Hematopoietic multipotent progenitor cell treated with erythropoietin and hydrocortisone succinate and interleukin-3 and kit ligand, for 6 days (in vitro differentiated cells): ENCODE data around the gene MED1.
"Not testable (repeated sequence)": the region's sequence is repeated elsewhere in the genome, so short reads cannot be mapped to it uniquely, and the experiment has no call there.

Experiments used
- DNase-seq: peaks from one replicate; pipeline ENCODE4 v3.0.0-alpha.2; 2015

The MED1 gene

DNA sequence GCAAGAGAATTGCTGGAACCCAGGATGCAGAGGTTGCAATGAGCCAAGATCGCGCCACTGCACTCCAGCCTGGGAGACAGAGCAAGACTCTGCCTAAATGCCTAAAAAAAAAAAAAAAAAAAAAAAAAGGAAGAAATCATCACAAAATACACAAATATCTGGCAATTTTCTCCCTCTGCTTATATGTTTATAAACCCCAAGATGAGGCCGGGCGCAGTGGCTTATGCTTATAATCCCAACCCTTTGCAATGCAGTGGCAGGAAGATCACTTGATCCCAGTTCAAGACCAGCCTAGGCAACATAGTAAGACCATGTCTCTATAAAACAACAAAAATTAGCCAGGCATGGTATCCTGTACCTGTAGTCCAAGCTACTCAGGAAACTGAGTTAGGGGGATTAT, 21.5 kb downstream of the MED1 start:
- no peak for DNase-seq

DNA sequence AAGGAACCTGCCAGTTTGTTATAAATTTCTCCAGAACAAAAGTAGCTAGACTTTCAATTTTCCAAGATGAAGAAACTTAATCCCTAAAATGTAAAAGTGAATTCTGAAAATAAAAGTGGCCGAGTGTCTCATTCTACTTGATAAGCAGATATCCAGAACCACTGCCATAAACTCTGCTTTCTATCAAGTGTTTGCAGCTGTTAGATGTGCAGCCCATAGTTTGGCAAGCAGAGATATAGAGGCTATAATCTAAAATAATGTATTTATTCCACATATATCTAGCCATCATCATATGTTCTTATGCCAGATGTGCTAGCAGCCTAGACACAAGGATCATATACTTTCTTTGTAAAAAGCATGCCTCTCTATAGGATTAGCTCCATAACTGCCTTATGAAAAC, 34.9 kb downstream of the MED1 start:
- DNase-seq: peak; percentile 78

GRCh38 chr17:39410279-39410678, 40.8 kb downstream of the MED1 start:
- DNase-seq: no peak

GRCh38 chr17:39408360-39408759, 42.7 kb downstream of the MED1 start:
- DNase-seq: no peak

- no peak for DNase-seq
These were observed 44.1 kb downstream of the MED1 start for GRCh38 chr17:39406951-39407350.

DNA sequence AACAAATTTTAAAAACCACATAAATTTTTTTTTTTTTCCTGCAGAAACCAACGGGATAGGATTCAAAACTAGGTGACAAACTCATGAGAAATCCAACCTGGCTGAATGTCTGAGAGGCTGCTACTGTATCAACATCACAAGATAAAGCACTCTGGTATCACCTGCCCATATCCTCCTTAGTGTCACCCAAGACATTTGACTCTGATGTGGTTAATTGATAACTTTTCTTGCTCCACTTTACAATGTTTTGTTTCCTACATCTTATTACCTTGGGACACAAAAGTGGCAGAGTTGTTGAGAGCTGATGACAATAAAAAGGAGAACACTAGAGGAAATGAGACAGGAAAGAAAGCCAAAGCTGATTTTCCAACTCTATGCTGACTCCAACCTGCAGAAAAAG, 45.6 kb downstream of the MED1 start:
- DNase-seq: no peak

DNA sequence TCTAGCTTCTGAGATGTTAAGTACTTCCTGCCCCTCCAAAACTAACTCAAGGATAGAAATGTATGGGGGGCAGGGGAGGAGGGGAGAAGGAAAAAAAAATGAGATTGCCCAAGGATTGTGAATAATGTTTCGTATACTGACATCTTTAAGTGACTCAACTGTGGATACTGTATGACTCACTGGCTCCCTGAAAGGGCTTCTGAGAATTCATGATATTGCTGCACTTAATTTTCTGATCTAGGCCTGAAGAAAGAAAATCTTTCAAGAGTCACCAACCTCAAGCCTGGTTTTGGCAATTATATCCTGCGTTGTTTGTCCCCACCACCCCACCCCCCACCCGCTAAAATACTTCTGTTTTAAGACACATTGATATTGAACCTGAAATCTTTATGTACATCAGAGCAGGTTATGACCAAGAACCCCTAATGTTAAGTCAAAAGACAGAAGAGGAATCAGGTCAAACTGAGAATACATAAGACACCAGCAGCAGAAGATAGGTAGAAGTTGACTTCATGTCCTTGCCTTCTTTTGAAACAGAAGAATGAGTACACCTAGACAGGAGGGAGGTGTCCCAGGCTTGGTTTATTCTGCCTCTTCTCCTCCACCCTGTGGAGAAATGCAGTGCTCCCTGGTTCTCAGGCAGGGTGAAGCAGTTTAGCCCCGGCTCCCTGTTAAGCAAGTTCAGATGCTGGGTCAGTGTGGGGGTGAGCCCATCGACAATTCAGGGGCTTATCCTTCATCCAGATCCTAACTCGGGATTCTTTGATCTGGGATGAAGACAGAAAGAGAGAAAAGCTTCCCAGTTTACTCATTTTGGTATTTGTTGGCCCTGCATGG, 46.3 kb downstream of the MED1 start:
- DNase-seq: no peak

GRCh38 chr17:39402890-39403605, 48.0 kb downstream of the MED1 start:
- no peak for DNase-seq

DNA sequence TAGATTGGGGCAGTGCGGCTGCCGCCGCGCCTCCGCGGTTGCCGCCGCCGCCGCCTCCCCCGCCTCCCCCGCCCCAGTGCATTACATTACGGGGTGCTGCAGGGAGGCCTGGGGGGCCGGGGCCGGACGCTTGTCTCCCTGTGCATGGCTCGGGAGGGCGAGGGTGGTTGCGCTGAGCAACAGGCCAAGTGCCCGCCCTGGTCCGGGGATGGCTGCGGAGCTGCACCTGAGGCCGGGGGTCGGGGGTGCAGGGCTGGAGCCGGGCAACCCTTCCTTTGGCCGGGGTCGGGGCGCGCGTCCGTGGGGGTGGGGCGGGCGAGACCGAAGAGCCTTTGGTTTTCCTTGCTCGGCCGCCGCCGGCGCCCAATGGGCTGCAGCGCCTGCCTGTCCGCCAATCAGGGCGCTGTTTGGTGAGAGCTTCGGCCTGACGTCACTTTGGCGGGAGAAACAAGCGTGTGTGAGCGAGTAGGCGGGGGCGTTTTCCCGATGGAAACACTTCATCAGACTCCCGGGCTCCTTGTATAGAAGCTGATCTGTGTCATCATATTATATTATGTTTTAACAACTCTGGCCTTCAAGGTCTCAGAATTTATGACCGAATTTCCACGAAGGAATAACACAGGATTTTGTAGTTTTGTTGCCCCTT, 48.7 kb downstream of the MED1 start:
- DNase-seq: peak; percentile 97

- DNase-seq: peak; percentile 95
These were observed 49.4 kb downstream of the MED1 start, which contains the start of gene FBXL20 for GRCh38 chr17:39401412-39402243. FBXL20 (minus strand) TSS chr17:39401626; CDS start chr17:39401402, 224 bp downstream.

DNA sequence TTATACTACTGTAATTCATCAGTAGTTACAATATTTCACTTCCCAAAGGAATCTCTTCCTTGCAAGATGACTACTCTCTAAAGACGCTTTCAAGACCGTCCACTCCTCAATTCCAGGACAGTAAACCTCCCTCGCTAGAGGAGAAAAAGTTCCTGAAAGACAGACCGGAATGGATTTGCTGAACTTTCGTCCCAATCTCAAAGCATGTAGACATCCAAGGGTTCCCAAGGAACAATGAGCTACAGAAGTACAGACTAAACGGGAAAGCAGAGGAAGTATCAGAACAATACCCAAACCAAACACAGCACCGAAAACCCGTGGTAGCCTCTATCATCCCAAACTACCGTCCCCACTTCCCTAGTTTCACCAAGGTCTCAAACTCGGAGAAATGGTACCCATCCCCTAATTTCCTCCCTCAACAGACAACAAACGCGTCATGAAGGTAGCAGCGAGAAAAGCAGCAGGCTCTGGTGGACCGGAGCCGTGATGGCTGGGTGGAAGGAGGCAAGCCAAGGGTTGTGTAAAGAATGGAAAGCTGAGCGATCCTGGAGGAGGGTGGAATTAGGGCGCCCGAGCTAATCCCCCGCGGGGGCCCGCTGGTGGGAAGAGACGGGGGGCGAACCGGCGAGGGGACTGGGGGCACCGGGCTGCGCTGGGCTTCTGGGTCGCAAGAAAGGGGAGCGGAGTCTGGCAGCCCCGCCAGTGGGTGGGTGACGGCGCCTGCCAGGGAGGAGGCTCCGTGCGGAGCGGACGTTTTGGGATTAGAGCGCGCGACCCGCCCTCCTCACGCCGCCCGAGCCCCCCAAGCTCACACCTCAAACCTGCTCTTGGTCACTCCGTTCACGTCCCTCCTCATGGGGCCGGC, 50.3 kb downstream of the MED1 start:
- peak; percentile 24 for DNase-seq

GRCh38 chr17:39399791-39400190, 51.3 kb downstream of the MED1 start:
- DNase-seq: no peak

- peak; percentile 45 for DNase-seq
These were observed 57.3 kb downstream of the MED1 start for GRCh38 chr17:39393736-39394135.

DNA sequence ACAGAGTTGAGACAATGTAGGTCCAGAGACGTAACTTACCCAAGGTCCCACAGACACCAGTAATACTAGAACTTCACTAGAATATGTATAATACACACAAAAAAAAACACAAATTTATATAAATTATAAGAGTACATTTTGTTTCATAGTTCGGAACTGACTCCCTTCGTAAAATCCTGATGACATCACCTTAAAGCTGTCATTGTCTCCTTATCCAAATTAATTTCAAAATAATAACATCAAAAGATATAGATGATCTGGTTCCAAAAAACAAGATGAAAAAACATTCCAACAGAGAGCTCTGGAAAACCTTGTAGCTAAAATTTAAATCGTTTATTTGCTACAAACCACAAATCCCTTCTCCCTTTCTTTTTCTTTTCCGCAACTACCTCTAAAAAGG, 59.6 kb downstream of the MED1 start:
- no peak for DNase-seq

GRCh38 chr17:39385040-39385439, 66.0 kb downstream of the MED1 start:
- no peak for DNase-seq

- DNase-seq: no peak
These were observed 70.9 kb downstream of the MED1 start for GRCh38 chr17:39380144-39380543.

- DNase-seq: no peak
These were observed 74.6 kb downstream of the MED1 start for GRCh38 chr17:39376434-39376833.

- DNase-seq: not testable (repeated sequence)
These were observed 83.3 kb downstream of the MED1 start for GRCh38 chr17:39367805-39368204.

GRCh38 chr17:39365872-39366271, 85.2 kb downstream of the MED1 start:
- no peak for DNase-seq

GRCh38 chr17:39365242-39365641, 85.8 kb downstream of the MED1 start:
- no peak for DNase-seq

DNA sequence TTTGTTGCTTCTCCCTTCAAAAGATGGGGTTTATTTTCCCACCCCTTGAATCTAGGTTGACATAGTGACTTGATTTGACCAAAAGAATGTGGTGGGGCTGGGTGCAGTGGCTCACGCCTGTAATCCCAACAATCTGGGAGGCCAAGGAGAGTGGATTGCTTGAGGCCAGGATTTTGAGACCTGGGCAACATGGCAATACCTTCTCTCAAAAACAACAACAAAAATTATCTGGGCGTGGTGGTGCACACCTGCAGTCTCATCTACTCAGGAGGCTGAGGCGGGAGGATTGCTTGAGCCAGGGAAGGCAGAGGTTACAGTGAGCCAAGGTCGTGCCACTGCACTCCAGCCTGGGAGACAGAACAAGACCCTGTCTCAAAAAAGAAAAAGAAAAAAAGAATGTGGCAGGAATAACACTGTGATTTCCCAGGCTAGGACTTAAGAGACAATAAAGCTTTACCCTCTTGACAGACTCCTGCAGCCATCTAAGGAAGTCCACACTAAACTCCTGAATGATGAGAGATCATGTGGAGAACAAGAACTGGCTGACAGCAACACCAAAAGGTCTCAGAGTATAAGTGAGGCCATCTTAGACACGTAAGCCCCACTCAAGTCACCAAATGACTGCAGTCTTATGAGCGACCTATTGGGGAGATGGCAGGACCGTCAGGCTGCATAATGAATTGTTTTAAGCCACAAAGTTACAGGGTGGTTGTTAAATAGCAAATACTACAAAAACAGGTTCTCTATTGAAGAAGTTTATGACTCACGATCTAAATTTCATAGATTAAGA, 86.6 kb downstream of the MED1 start:
- peak; percentile 18 for DNase-seq
